GM18511 (cell line): ENCODE measurements around the gene ATP6V0B.

Source experiments
- ATAC-seq: cut with Tn5 transposase; IDR thresholded peaks from one replicate; pipeline ENCODE4 v1.9.1; 2021; ENCODE audit warnings: mild to moderate bottlenecking, moderate library complexity; ENCODE audit not compliant: unreplicated experiment

The ATP6V0B gene

GRCh38 chr1:44024903-44025525 is 50.3 kb downstream of the ATP6V0B start:
- no peak for ATAC-seq

- ATAC-seq = no peak
Observed at GRCh38 chr1:44025816-44026215, 51.1 kb downstream of the ATP6V0B start.

DNA sequence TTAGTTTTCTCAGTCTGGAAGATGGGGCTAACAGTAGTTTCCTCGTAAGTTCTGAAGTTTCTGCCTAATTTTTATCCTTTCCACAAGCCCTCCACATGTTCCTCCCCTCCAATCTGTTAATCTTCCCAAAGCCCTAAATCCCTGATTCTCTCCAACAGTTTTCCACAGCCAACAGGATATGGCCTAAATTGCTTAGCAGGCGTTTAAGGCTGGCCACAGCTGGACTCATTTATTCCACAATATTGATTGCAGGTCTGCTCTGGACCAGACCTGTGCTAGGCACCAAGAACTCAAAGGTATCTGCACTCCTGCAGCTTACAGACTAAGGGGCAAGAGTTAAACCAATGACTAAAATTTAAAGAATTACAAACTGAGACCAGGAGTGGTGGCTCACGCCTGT is 52.6 kb downstream of the ATP6V0B start:
- ATAC-seq = no peak
